NT2/D1 (cell line): Measurements from ENCODE around the gene MVP.

ENCODE experiments used
- DNase-seq: peaks from one replicate; pipeline ENCODE4 v3.0.0-alpha.2; 2011; ENCODE audit warnings: low read depth, low spot score
- H3K27me3 ChIP-seq: 2 replicates; pipeline ENCODE4 v1.6.0; 2011; ENCODE audit warnings: mild to moderate bottlenecking; ENCODE audit not compliant: insufficient read length, insufficient read depth
- H3K36me3 ChIP-seq: 2 replicates; pipeline ENCODE4 v1.6.1; 2011; ENCODE audit warnings: mild to moderate bottlenecking, low read length, mixed read lengths; ENCODE audit not compliant: insufficient read depth, insufficient read length
- H3K4me1 ChIP-seq: 2 replicates; pipeline ENCODE4 v1.5.1; 2011; ENCODE audit not compliant: insufficient read depth, insufficient read length
- H3K4me3 ChIP-seq: 2 replicates; pipeline ENCODE4 v1.5.1; 2011; ENCODE audit warnings: low read depth; ENCODE audit not compliant: insufficient read length
- H3K9ac ChIP-seq: 2 replicates; pipeline ENCODE4 v1.6.0; 2011; ENCODE audit warnings: low read depth; ENCODE audit not compliant: insufficient read length
- H3K9me3 ChIP-seq: 2 replicates; pipeline ENCODE4 v1.5.1; 2011; ENCODE audit warnings: mild to moderate bottlenecking, low read length; ENCODE audit not compliant: insufficient read depth
- SUZ12 ChIP-seq: IDR thresholded peaks from 2 replicates; pipeline ENCODE4 v1.6.1; 2011; ENCODE audit not compliant: insufficient read length, insufficient read depth; ENCODE audit errors: extremely low read depth
- YY1 ChIP-seq: IDR thresholded peaks from 2 replicates; pipeline ENCODE4 v1.6.1; 2011; ENCODE audit not compliant: insufficient read length, insufficient read depth
- ZNF274 ChIP-seq: IDR thresholded peaks from 2 replicates; pipeline ENCODE4 v1.6.1; 2011; ENCODE audit warnings: mild to moderate bottlenecking, low read depth, low read length

Gene MVP

DNA sequence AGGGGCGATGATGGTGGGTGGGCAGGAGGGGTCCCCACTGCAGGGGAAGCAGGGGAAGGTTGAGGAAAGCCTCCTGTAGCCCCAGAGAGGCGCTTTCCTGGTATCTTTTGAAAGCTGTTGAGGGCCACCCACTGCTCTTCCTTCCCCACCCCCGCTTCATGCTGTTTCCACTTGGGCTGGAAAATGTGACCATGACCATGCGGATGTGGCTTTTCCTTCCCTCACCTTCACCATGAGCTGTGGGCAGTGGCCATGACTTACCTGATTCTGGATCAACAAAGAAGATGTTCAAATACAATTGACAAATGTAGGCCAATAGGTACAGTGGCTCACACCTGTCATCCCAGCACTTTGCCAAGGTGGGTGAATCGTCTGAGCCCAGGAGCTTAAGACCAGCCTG, 13.8 kb downstream of the MVP start:
- no peak overlapping the region for H3K4me3 ChIP-seq
- no peaks in the 10 kb centered on the region for H3K27me3 ChIP-seq
- H3K9ac ChIP-seq, result no peak overlapping the region
- H3K36me3 ChIP-seq, result peaks cover 18% of the 10 kb centered on the region
- no peaks in the 10 kb centered on the region for H3K9me3 ChIP-seq
- DNase-seq, result no peak
- H3K4me1 ChIP-seq, result peaks cover 6% of the 10 kb centered on the region
- no peak for TF ChIP-seq YY1
- TF ChIP-seq SUZ12, result no peak
- TF ChIP-seq ZNF274, result no peak

GRCh38 chr16:29835926-29836325, 15.7 kb downstream of the MVP start:
- H3K36me3 ChIP-seq, result peaks cover 23% of the 10 kb centered on the region
- no peak for DNase-seq
- no peaks in the 10 kb centered on the region for H3K9me3 ChIP-seq
- TF ChIP-seq ZNF274, result no peak
- TF ChIP-seq SUZ12, result no peak
- no peak for TF ChIP-seq YY1
- no peak overlapping the region for H3K9ac ChIP-seq
- no peaks in the 10 kb centered on the region for H3K27me3 ChIP-seq
- H3K4me1 ChIP-seq, result peaks cover 2% of the 10 kb centered on the region
- no peak overlapping the region for H3K4me3 ChIP-seq

DNA sequence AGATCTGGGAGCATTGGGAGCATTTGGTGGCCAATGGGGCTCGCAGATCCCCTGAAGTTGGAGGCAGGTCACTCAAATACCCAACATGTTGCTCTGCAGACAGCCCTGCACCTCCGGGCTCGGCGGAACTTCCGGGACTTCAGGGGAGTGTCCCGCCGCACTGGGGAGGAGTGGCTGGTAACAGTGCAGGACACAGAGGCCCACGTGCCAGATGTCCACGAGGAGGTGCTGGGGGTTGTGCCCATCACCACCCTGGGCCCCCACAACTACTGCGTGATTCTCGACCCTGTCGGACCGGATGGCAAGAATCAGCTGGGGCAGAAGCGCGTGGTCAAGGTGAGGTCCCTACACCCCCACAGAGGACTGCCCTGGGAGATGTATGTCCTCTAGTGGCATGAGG, 16.4 kb downstream of the MVP start:
- H3K36me3 ChIP-seq, result peaks cover 23% of the 10 kb centered on the region
- H3K9me3 ChIP-seq, result no peaks in the 10 kb centered on the region
- no peak for DNase-seq
- no peaks in the 10 kb centered on the region for H3K27me3 ChIP-seq
- H3K4me1 ChIP-seq, result peaks cover 2% of the 10 kb centered on the region
- no peak overlapping the region for H3K4me3 ChIP-seq
- TF ChIP-seq SUZ12 (no peak), YY1 (no peak), ZNF274 (no peak)
- H3K9ac ChIP-seq, result no peak overlapping the region

DNA sequence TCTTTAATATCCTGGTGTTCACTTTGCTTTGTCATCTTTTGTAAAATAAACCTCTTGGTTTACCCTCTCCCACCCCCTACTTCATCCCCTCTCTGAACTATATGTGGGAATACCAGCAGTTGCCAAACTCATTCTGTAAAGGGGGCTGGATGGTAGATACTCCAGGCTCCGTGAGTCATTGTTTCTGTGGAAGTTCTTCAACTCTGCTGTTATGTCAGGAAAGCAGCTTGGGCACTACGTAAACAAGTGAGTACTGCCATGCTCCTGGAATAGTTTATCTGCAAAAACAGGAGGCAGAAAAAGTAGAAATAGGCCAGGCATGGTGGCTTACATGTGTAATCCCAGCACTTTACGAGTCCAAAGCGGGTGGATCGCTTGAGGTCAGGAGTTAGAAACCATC, 17.6 kb downstream of the MVP start:
- Histone ChIP-seq H3K4me3 (no peak overlapping the region), H3K27me3 (no peaks in the 10 kb centered on the region), H3K4me1 (peaks cover 2% of the 10 kb centered on the region), H3K9me3 (no peaks in the 10 kb centered on the region), H3K36me3 (peaks cover 26% of the 10 kb centered on the region), H3K9ac (no peak overlapping the region)
- no peak for DNase-seq
- no peak for TF ChIP-seq ZNF274
- TF ChIP-seq YY1, result no peak
- no peak for TF ChIP-seq SUZ12

DNA sequence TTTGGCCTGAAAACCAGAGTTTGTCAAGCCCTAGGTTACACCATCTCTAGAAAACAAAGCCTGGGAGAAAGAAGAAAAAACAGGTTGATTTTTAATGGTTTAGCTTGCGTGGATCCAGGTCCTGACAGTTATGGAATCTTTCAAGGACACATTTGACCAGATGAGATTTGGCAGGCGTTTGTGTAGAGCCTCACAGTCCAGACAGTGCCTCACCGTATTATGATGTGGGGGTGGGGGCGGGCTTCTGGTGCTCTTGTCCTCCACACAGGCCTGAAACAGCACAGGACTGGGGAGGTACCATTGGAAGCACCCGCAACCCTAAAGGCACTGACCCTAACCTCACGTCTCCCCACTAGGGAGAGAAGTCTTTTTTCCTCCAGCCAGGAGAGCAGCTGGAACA, 19.6 kb downstream of the MVP start:
- peaks cover 17% of the 10 kb centered on the region for H3K36me3 ChIP-seq
- DNase-seq, result no peak
- H3K9ac ChIP-seq, result peak overlapping the region; percentile 45
- H3K4me3 ChIP-seq, result no peak overlapping the region
- no peak for TF ChIP-seq SUZ12
- no peak for TF ChIP-seq YY1
- TF ChIP-seq ZNF274, result no peak
- H3K9me3 ChIP-seq, result no peaks in the 10 kb centered on the region
- H3K4me1 ChIP-seq, result peaks cover 2% of the 10 kb centered on the region
- H3K27me3 ChIP-seq, result no peaks in the 10 kb centered on the region

DNA sequence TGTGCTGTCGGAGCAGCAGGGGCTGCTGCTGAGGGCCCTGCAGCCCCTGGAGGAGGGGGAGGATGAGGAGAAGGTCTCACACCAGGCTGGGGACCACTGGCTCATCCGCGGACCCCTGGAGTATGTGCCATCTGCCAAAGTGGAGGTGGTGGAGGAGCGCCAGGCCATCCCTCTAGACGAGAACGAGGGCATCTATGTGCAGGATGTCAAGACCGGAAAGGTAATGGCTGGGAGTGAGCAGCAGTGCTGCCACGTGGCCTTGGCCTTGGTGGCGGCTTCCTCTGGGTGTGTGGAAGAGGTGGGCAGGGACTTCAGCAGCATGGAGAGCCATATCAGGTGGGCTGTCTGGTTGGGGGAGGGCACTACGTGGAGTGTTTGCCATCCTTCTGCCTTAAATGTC, 20.0 kb downstream of the MVP start:
- peaks cover 2% of the 10 kb centered on the region for H3K4me1 ChIP-seq
- no peaks in the 10 kb centered on the region for H3K27me3 ChIP-seq
- TF ChIP-seq ZNF274 (no peak), YY1 (no peak), SUZ12 (no peak)
- no peak for DNase-seq
- peak overlapping the region; percentile 45 for H3K9ac ChIP-seq
- H3K36me3 ChIP-seq, result peaks cover 17% of the 10 kb centered on the region
- H3K9me3 ChIP-seq, result no peaks in the 10 kb centered on the region
- H3K4me3 ChIP-seq, result no peak overlapping the region

DNA sequence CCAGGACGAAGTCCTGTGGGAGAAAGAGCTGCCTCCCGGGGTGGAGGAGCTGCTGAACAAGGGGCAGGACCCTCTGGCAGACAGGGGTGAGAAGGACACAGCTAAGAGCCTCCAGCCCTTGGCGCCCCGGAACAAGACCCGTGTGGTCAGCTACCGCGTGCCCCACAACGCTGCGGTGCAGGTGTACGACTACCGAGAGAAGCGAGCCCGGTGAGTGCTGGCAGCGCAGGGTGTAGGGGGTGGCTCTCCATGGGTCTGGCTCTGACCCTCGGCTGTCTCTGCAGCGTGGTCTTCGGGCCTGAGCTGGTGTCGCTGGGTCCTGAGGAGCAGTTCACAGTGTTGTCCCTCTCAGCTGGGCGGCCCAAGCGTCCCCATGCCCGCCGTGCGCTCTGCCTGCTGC, 21.4 kb downstream of the MVP start:
- H3K4me1 ChIP-seq, result no peaks in the 10 kb centered on the region
- H3K4me3 ChIP-seq, result no peak overlapping the region
- H3K27me3 ChIP-seq, result no peaks in the 10 kb centered on the region
- TF ChIP-seq SUZ12, result no peak
- DNase-seq, result no peak
- H3K9ac ChIP-seq, result no peak overlapping the region
- no peaks in the 10 kb centered on the region for H3K9me3 ChIP-seq
- H3K36me3 ChIP-seq, result peaks cover 16% of the 10 kb centered on the region

DNA sequence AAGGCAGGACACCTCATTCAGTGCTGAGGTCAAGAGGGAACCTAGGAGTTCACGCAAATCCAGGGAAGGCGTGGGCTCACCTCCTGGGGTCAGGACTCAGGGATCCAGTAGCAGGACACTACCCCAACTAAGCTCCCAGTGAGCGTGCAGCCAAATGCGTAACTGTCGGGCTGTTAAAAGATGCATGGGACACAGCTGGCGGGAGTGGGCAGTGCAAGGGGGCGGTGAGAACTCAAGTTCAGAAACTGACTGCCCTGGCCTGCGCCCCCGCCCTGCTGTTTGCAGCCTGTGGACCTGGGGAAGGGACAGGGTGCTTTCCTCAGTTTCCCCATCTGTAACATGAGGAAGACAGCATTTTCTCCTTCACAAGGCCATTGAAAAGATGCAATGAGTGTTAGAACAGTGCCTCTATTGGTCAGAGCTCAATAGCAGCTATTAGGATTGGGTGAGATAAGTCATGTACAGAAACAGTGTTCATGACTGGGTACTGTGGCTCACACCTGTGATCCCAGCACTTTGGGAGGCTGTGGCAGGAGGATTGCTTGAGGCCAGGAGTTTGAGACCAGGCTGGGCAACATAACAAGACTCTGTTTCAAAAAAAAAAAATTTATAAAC, 22.6 kb downstream of the MVP start:
- Histone ChIP-seq H3K4me3 (no peak overlapping the region), H3K9ac (no peak overlapping the region), H3K36me3 (peaks cover 20% of the 10 kb centered on the region), H3K9me3 (no peaks in the 10 kb centered on the region), H3K4me1 (no peaks in the 10 kb centered on the region), H3K27me3 (no peaks in the 10 kb centered on the region)
- DNase-seq, result no peak
- TF ChIP-seq YY1, result no peak
- no peak for TF ChIP-seq ZNF274
- TF ChIP-seq SUZ12, result no peak
